HUDEP-2 (cell line): ENCODE measurements around the gene C12orf57.
"Not testable (repeated sequence)": the region's sequence is repeated elsewhere in the genome, so short reads cannot be mapped to it uniquely, and the experiment has no call there.

Experiments used
- DNase-seq, 76 experiments: peaks; one replicate each; lab custom pipeline; 2025; ENCODE audit not compliant: unreplicated experiment in 76 of 76; lab: John Stamatoyannopoulos, UW

The C12orf57 gene, protein sequence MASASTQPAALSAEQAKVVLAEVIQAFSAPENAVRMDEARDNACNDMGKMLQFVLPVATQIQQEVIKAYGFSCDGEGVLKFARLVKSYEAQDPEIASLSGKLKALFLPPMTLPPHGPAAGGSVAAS

GRCh38 chr12:6943722-6944380, at the start of gene C12orf57, which contains the start of gene RNU7-1:
C12orf57 (plus strand) TSS chr12:6944022; CDS start chr12:6944122, 100 bp downstream.
RNU7-1 (plus strand) TSS chr12:6943816.
- DNase-seq: peak in 75 of 76 experiments; percentile 31 to 94 (median 82)

- no peak for DNase-seq
These were observed 49.5 kb upstream of the C12orf57 start for GRCh38 chr12:6894321-6894720.

GRCh38 chr12:6896846-6897435, 46.9 kb upstream of the C12orf57 start:
- no peak for DNase-seq

- DNase-seq: no peak
These were observed 44.4 kb upstream of the C12orf57 start for GRCh38 chr12:6899427-6899826.

- DNase-seq: peak in 58 of 76 experiments; percentile 9 to 77 (median 42)
These were observed 43.8 kb upstream of the C12orf57 start for GRCh38 chr12:6899837-6900519.

DNA sequence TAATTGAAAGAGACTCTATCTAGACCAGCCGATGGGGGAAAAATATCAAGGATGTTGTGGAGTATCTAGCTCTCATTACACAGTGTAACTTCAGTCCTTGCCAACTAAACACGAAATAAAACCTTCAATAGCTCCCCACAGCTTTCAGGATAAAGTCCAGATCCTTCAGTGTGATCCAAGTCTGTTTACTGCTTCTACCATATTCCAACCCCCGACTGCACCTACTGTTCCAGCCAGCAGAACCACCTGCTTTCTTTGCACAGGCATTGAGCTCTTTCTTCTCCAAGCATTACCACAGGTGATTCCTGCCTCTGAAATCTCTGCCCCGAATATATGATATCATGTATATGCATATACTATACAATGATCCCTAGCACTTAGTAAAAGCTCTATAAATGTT, 41.4 kb upstream of the C12orf57 start:
- no peak for DNase-seq

DNA sequence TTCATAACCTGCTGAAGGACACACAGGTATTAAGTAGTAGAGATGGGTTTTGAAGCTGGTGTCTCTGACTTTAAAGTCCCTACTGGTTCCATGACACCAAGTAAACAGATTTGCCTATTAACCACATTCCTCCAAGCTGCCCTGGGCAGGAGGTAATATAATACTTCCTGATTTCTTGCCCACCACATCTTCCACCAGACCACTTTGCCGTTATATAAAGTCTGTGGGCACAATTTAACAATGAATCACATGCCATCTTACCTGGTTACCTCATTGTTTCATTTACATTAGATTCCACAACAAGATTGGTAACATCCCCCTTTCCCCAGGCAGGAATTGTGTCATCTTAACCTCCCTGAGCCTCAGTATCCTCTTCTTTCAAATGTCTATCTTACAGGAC, 40.1 kb upstream of the C12orf57 start:
- no peak for DNase-seq

GRCh38 chr12:6904280-6905276, 39.2 kb upstream of the C12orf57 start, which contains the start of gene LRRC23:
LRRC23 (plus strand) TSS chr12:6904822; CDS start chr12:6905634, 812 bp downstream.
- DNase-seq: peak in 75 of 76 experiments; percentile 24 to 96 (median 89)

- no peak for DNase-seq
These were observed 38.3 kb upstream of the C12orf57 start for GRCh38 chr12:6905414-6906040.

DNA sequence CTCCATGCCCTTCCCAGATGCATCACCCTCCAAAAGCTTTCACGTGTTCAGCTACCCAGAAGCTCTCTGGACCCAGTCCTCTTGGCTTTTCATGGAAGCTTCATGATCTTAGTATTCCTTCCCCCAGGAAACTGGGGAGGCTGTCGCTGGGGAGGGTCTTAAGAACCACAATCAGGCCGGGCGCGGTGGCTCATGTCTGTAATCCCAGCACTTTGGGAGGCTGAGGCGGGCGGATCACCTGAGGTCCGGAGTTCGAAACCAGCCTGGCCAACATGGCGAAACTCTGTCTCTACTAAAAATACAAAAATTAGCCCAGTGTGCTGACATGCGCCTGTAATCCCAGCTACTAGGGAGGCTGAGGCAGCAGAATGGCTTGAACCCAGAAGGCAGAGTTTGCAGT, 35.7 kb upstream of the C12orf57 start:
- DNase-seq: not testable (repeated sequence)

DNA sequence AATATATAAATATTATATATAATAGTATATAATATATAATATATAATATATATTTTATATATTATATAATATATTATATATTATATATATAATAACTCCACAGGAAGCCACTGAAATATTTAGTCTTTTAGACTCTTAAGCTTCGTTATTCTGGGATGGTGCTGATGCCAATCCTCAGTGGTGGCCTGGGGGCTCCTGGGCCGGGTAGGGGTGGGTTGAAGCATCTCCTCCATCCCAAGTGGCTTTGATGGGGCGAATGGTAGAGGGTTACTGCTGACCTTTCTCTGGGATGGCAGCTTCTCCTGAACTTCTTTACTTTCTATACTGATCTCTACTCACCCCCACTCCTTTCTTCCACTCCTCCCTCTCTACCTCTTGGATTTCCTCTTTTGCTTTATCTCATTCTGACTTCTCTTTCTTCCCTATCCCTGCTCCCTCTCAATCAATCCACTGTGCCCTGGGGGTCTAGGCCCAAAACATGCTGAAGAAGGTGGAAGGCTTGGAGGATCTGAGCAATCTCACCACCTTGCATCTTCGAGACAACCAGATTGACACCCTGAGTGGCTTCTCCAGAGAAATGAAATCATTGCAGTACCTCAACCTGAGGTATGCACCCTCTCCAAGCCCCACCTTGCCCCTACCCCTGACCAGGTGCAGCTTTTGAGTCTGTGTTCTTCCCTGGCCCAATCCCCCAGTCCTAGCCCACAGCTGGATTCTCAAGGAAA, 34.2 kb upstream of the C12orf57 start:
- DNase-seq: no peak

- DNase-seq: no peak
These were observed 31.5 kb upstream of the C12orf57 start for GRCh38 chr12:6912164-6912935.

DNA sequence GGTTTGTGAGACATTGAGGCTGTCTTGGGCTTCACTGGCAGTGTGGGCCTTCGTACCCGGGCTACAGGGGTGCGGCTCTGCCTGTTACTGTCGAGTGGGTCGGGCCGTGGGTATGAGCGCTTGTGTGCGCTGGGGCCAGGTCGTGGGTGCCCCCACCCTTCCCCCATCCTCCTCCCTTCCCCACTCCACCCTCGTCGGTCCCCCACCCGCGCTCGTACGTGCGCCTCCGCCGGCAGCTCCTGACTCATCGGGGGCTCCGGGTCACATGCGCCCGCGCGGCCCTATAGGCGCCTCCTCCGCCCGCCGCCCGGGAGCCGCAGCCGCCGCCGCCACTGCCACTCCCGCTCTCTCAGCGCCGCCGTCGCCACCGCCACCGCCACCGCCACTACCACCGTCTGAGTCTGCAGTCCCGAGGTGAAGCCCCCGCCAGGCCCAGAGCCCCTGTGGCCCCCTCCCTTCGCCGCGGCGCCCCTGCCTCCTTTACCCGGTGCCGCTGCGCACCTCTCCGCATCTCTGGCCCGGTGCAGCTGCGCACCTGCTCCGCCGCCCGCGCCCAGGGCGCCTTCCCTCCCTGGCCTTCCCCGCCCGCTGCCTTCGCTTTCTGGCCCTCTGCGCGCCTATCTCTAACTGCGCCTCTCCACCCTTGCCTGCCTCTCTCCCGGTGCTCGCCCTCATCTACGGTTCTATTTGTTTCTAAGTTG, 29.4 kb upstream of the C12orf57 start, which contains the start of gene ENO2:
Gene ENO2, plus strand, starts transcription at position 335 of the 701 bp plus-strand sequence. CDS start 1,253 bp downstream, outside the sequence.
- peak in 49 of 76 experiments; percentile 7 to 81 (median 42) for DNase-seq

GRCh38 chr12:6914947-6915788, 28.7 kb upstream of the C12orf57 start:
- DNase-seq: peak in 20 of 76 experiments; percentile 10 to 52 (median 30)

DNA sequence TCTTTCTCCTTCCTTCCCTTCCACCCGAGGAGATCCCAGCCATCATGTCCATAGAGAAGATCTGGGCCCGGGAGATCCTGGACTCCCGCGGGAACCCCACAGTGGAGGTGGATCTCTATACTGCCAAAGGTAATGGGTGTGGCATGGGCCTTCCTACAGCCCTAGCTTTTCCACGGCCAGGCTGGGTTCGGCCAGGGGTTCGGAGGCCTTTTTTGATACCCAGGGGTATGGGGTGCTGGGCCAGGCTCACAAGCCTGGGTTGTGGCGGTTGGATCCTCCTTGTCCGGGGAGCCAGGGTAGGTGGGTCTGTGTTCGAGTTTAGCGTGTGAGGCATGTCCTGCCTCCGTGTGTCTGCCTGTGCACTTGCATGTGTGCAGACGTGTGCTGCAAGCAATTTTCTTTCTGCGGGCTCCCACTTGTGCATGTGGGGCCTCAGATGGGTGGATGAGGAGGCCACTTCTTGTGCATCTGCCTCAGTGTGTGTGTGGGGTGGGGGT, 28.0 kb upstream of the C12orf57 start:
- DNase-seq: no peak

DNA sequence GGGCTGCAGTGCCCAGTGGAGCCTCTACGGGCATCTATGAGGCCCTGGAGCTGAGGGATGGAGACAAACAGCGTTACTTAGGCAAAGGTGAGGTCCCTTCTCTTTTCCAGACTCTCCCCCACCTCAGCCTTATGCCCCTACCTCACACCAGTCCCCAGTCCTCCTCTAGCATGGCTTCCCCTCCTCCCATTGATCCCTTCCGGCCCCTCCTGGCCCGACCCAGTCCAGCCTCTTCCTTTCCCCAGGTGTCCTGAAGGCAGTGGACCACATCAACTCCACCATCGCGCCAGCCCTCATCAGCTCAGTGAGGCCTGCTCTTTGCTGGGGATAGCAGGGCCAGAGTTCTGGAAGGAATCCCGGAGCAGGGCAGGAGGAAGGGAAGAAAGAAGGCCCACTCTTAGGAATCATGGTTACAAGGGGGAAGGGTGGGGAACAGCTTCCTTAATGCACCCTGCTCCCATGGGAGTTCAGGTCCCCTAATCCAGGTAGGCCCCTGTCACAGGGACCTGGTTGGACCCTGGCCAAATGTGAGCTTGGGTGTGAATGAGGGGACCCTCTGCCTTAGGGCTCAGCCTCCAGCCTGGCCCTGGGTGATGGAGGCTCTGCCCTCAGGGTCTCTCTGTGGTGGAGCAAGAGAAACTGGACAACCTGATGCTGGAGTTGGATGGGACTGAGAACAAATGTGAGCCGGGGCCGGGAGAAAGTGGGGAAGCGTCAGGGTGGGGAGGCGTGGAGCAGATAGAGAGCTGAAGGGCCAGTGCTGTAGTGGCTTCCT, 27.2 kb upstream of the C12orf57 start:
- DNase-seq: no peak
